Vein endothelial cell (primary cell): Measurements from ENCODE around the gene GJB1. TPM values are rescaled to one million over a fixed set of nuclear protein-coding genes. Genes with fewer than 3 reads are reported as not detected.

Experiments
- total RNA-seq: library from RNA; depleted of rRNA; stranded (reverse); fragments of >200 nt; gene quantifications from 2 replicates; pipeline ENCODE4 v1.2.3, GENCODE V29; 2012

GJB1 gene
- not detected in 2 replicates for total RNA-seq

GRCh38 chrX:71222929-71223328, at the start of gene GJB1:
TSS of gene GJB1 (plus strand) at chrX:71223224. CDS start at chrX:71223708, 484 bp downstream.

GRCh38 chrX:71254092-71254963, 31.3 kb downstream of the GJB1 start, which contains the start of gene ZMYM3:
TSS of gene ZMYM3 (minus strand) at chrX:71254140. CDS start at chrX:71253255, 885 bp downstream.

Other genes starting within 250 kb of the GJB1 start
- 70.6 and 89.8 TPM in 2 replicates for gene SNX12, start 154.9 kb upstream of the GJB1 start, total RNA-seq
- 4.6 and 5.9 TPM in 2 replicates for gene FOXO4, start 127.4 kb upstream of the GJB1 start, total RNA-seq
- gene CXorf65, start 116.5 kb upstream of the GJB1 start, total RNA-seq: not detected in 2 replicates
- gene IL2RG, start 111.6 kb upstream of the GJB1 start, total RNA-seq: 0.19 TPM in 1 of 2 replicates, not detected in the other
- 44.5 and 47.7 TPM in 2 replicates for gene MED12, start 104.6 kb upstream of the GJB1 start, total RNA-seq
- 0.19 and 0.33 TPM in 2 replicates for gene NLGN3, start 78.4 kb upstream of the GJB1 start, total RNA-seq
- gene ZMYM3, start 30.9 kb downstream of the GJB1 start, total RNA-seq: 26.1 and 32.7 TPM in 2 replicates
- 450 and 541 TPM in 2 replicates for gene NONO, start 60.4 kb downstream of the GJB1 start, total RNA-seq
- 2.0 and 2.7 TPM in 2 replicates for gene ITGB1BP2, start 78.5 kb downstream of the GJB1 start, total RNA-seq
- 25.8 and 42.4 TPM in 2 replicates for gene TAF1, start 143.1 kb downstream of the GJB1 start, total RNA-seq